Endothelial cell of umbilical vein (primary cell): ENCODE measurements around the gene LAG3. TPM values are rescaled to one million over a fixed set of nuclear protein-coding genes. Genes with fewer than 3 reads are reported as not detected.

ENCODE experiments used
- BruUV-seq: library from RNA; stranded (reverse); fragments of 400-500 nt; replicated peaks from 2 replicates; lab custom pipeline; 2021; lab: Mats Ljungman, UMichigan
- CTCF ChIA-PET: fragments of 300-600, 350-600 bp; sonication (Branson Sonifier 250); formaldehyde crosslinking; loops from one replicate; lab custom pipeline; 2021; ENCODE audit warnings: antibody characterized with exemption, inconsistent platforms; lab: Charles Lee
- POLR2A ChIA-PET: fragments of 300-600, 350-600 bp; sonication (Branson Sonifier 250); formaldehyde crosslinking; loops from one replicate; lab custom pipeline; 2021; ENCODE audit warnings: antibody characterized with exemption, inconsistent platforms; lab: Charles Lee
- DNase-seq: peaks from one replicate; pipeline ENCODE4 v3.0.0-alpha.2; 2011; ENCODE audit warnings: low read depth, low spot score
- FAIRE-seq: peaks from 2 replicates; lab custom pipeline; 2011; peaks lifted over from hg19 to GRCh38; lab: Jason Lieb, UNC
- H2AFZ ChIP-seq: 2 replicates; pipeline ENCODE4 v1.6.0; 2012; ENCODE audit warnings: low read depth, low read length, control low read depth, inconsistent platforms
- H3K27ac ChIP-seq: 2 replicates; pipeline ENCODE4 v1.5.1; 2011; ENCODE audit warnings: low read depth, mild to moderate bottlenecking, control low read depth, low read length, moderate library complexity; ENCODE audit not compliant: insufficient read depth
- H3K27me3 ChIP-seq, 2 experiments: 2 replicates each; pipeline versions ENCODE4 v1.6.0 to v1.6.1; 2011; ENCODE audit warnings: low read length in 2 of 2, mixed read lengths in 1 of 2; ENCODE audit not compliant: control insufficient read depth in 2 of 2, insufficient read depth in 2 of 2
- H3K36me3 ChIP-seq, 2 experiments: 2 replicates in 1 of 2; 3 replicates in 1 of 2; pipeline ENCODE4 v1.5.1; 2011; ENCODE audit warnings: low read length in 2 of 2, mild to moderate bottlenecking in 1 of 2, moderate library complexity in 1 of 2; ENCODE audit not compliant: control insufficient read depth in 2 of 2, insufficient read depth in 2 of 2; ENCODE audit errors: extremely low read depth in 1 of 2
- H3K4me1 ChIP-seq: 3 replicates; pipeline ENCODE4 v1.5.1; 2011; ENCODE audit warnings: mild to moderate bottlenecking, low read length; ENCODE audit not compliant: control insufficient read depth, insufficient read depth; ENCODE audit errors: extremely low read depth
- H3K4me2 ChIP-seq: 2 replicates; pipeline ENCODE4 v1.6.1; 2011; ENCODE audit warnings: low read length, control low read depth, mixed read lengths; ENCODE audit not compliant: insufficient read depth
- H3K4me3 ChIP-seq, 3 experiments: fragments of 200-600 bp in 1 of 3; sonication (generic), shearing (Covaris generic) in 1 of 3; replicated peaks in 1 of 3; 2 replicates each; pipeline ENCODE4 v1.5.1; 2011 to 2016; ENCODE audit warnings: control low read depth in 3 of 3, low read length in 3 of 3, mild to moderate bottlenecking in 2 of 3, inconsistent platforms in 1 of 3, low read depth in 1 of 3, moderate library complexity in 1 of 3; ENCODE audit not compliant: insufficient read depth in 1 of 3
- H3K79me2 ChIP-seq: 2 replicates; pipeline ENCODE4 v1.6.0; 2012; ENCODE audit warnings: low read length, inconsistent platforms; ENCODE audit not compliant: control insufficient read depth, insufficient read depth
- H3K9ac ChIP-seq: replicated peaks from 2 replicates; pipeline ENCODE3; 2011; ENCODE audit warnings: low read length, control low read depth; ENCODE audit not compliant: insufficient read depth; ENCODE audit errors: extremely low read depth
- H3K9me1 ChIP-seq: replicated peaks from 3 replicates; pipeline ENCODE4 v1.6.0; 2011; ENCODE audit warnings: mild to moderate bottlenecking, low read length; ENCODE audit not compliant: control insufficient read depth, insufficient read depth; ENCODE audit errors: extremely low read depth
- H3K9me3 ChIP-seq: replicated peaks from 2 replicates; pipeline ENCODE4 v1.5.1; 2012; ENCODE audit warnings: low read length, inconsistent platforms; ENCODE audit not compliant: control insufficient read depth, insufficient read depth
- H4K20me1 ChIP-seq: replicated peaks from 2 replicates; pipeline ENCODE3; 2011; ENCODE audit warnings: mild to moderate bottlenecking, low read length; ENCODE audit not compliant: control insufficient read depth, insufficient read depth; ENCODE audit errors: extremely low read depth
- CTCF ChIP-seq, 2 donors: IDR thresholded peaks; 1 replicate in 1 of 2; 2 replicates in 1 of 2; pipeline ENCODE4 v1.5.1; 2011; ENCODE audit warnings: low read length in 2 of 2, mild to moderate bottlenecking in 2 of 2, moderate library complexity in 2 of 2, control low read depth in 1 of 2, inconsistent platforms in 1 of 2, low read depth in 1 of 2; ENCODE audit not compliant: insufficient read depth in 1 of 2; ENCODE audit errors: extremely low read depth in 1 of 2
- GATA2 ChIP-seq: IDR thresholded peaks from 2 replicates; pipeline ENCODE4 v1.7.0; 2011; ENCODE audit warnings: low read depth, mild to moderate bottlenecking, moderate library complexity, mixed read lengths, low read length; ENCODE audit not compliant: insufficient read length, insufficient read depth
- JUN ChIP-seq: IDR thresholded peaks from 2 replicates; pipeline ENCODE4 v1.6.1; 2011; ENCODE audit warnings: borderline replicate concordance, low read depth; ENCODE audit not compliant: insufficient read length, insufficient read depth
- MAX ChIP-seq: IDR thresholded peaks from 2 replicates; pipeline ENCODE4 v1.6.1; 2011; ENCODE audit not compliant: insufficient read depth, insufficient read length
- MYC ChIP-seq: IDR thresholded peaks from one replicate; pipeline ENCODE4 v1.6.1; 2011; ENCODE audit warnings: mild to moderate bottlenecking, low read depth, low read length
- POLR2A ChIP-seq: IDR thresholded peaks from 2 replicates; pipeline ENCODE4 v1.6.1; 2012; ENCODE audit warnings: low read depth, mild to moderate bottlenecking, control low read depth, low read length
- POLR2AphosphoS5 ChIP-seq: IDR thresholded peaks from 2 replicates; pipeline ENCODE4 v1.6.1; 2012; ENCODE audit warnings: low read depth, mild to moderate bottlenecking, control low read depth, low read length, moderate library complexity; ENCODE audit not compliant: insufficient read depth
- dilution Hi-C: fragments of 300-500 bp; cut with MboI; formaldehyde crosslinking; loops from one replicate; pipeline ENCODE4 v1.15.0; 2019; ENCODE audit warnings: low sequenced_read_pairs; ENCODE audit not compliant: extremely low pct_ligation_motif_present
- intact Hi-C: fragments of 100-400 bp; cut with micrococcal nuclease; formaldehyde crosslinking; loops from one replicate; pipeline ENCODE4 v1.10.0; 2022
- polyA plus RNA-seq, 4 experiments: library from polyadenylated mRNA; depleted of rRNA in 3 of 4; stranded (reverse) in 3 of 4; unstranded in 1 of 4; fragments of >200 nt; gene quantifications; 2 replicates each; pipeline versions ENCODE4 v1.2.1 to v1.2.3, GENCODE V29; 2011 to 2012; ENCODE audit warnings: missing spikeins in 1 of 4
- total RNA-seq: library from RNA; stranded (reverse); gene quantifications from 2 replicates; pipeline ENCODE4 v1.2.3, GENCODE V29; 2021

The LAG3 gene
- total and polyA plus RNA-seq, 2 donors (not counting 3 experiments of a cell fraction or from before 2014, with no cell fraction given): 1.3 to 3.8 TPM

- H3K4me2 ChIP-seq: peak overlapping the region; percentile 68
- FAIRE-seq (peak; percentile 75), DNase-seq (peak; percentile 76)
- no peaks in the 10 kb centered on the region for H3K9me3 ChIP-seq
- no peaks in the 10 kb centered on the region for H4K20me1 ChIP-seq
- dilution Hi-C loops (no loop called here), intact Hi-C loops (loop anchor here (1.0 to 2.0 kb wide), 2 partner anchors 13 to 160 kb away; partner anchors contain the start of gene CHD4)
- CTCF ChIA-PET: interaction anchor here (0.7 to 8.4 kb wide), 21 partner anchors 9 to 171 kb away, joined by 3 to 234 read pairs (median 5); partner anchors contain the start of genes COPS7A, GPR162, MLF2 and USP5
- no peaks in the 10 kb centered on the region for H3K9me1 ChIP-seq
- peaks cover 32% of the 10 kb centered on the region for H3K79me2 ChIP-seq
- no peak for TF ChIP-seq GATA2
- TF ChIP-seq MYC: no peak
- no peak for TF ChIP-seq POLR2AphosphoS5
- TF ChIP-seq POLR2A: no peak
- no peak for TF ChIP-seq MAX
- no peak for TF ChIP-seq JUN
- peak; percentile 60 to 64 for TF ChIP-seq CTCF (IDR thresholded peaks at IDR 0.05; ENCODE audit: extremely low read depth in 1 of 2, insufficient read depth in 1 of 2, low read depth in 1 of 2, low read length in 2 of 2)
- no peaks in the 10 kb centered on the region for H3K27me3 ChIP-seq
- peaks cover 0 to 23% of the 10 kb centered on the region in 2 experiments for H3K36me3 ChIP-seq
- POLR2A ChIA-PET: interaction anchor here (0.6 to 2.5 kb wide), 10 partner anchors 11 to 146 kb away, joined by 3 to 43 read pairs (median 6); partner anchors contain the start of genes COPS7A, GPR162, MLF2 and SPSB2
- peaks cover 38% of the 10 kb centered on the region for H3K4me1 ChIP-seq
- H2AFZ ChIP-seq: no peak overlapping the region
- H3K4me3 ChIP-seq: peak overlapping the region; percentile 70 to 91 (median 89)
- TSS peak; percentile 5 for BruUV-seq
- peak overlapping the region; percentile 66 for H3K9ac ChIP-seq
- peak overlapping the region; percentile 36 for H3K27ac ChIP-seq
Measured at GRCh38 chr12:6766651-6767349, 5.5 kb upstream of the LAG3 start.
